Vagina (tissue), 2 donors: ENCODE measurements around the gene FBXL7.

Experiments used
- POLR2A ChIP-seq, 2 donors: fragments of 450-650 bp; IDR thresholded peaks; one replicate each; pipeline ENCODE4 v1.6.1; 2017; ENCODE audit warnings: antibody characterized with exemption in 2 of 2, mild to moderate bottlenecking in 2 of 2, moderate library complexity in 2 of 2
- POLR2AphosphoS5 ChIP-seq, 2 donors: sonication (generic); formaldehyde crosslinking; IDR thresholded peaks; one replicate each; pipeline ENCODE4 v1.9.0; 2017; ENCODE audit warnings: antibody characterized with exemption in 2 of 2, mild to moderate bottlenecking in 2 of 2, low read depth in 1 of 2; ENCODE audit not compliant: insufficient read depth in 1 of 2
- TF ChIP-seq, protein P1 (sequence below), 3 experiments: fragments of 450-650 bp in 2 of 3; fragments of 200-600 bp in 1 of 3; sonication (generic) in 1 of 3; IDR thresholded peaks; one replicate each; pipeline ENCODE4 v1.5.1; 2017 to 2019; ENCODE audit warnings: antibody characterized with exemption in 3 of 3, mild to moderate bottlenecking in 2 of 3, moderate library complexity in 2 of 3

DNA sequence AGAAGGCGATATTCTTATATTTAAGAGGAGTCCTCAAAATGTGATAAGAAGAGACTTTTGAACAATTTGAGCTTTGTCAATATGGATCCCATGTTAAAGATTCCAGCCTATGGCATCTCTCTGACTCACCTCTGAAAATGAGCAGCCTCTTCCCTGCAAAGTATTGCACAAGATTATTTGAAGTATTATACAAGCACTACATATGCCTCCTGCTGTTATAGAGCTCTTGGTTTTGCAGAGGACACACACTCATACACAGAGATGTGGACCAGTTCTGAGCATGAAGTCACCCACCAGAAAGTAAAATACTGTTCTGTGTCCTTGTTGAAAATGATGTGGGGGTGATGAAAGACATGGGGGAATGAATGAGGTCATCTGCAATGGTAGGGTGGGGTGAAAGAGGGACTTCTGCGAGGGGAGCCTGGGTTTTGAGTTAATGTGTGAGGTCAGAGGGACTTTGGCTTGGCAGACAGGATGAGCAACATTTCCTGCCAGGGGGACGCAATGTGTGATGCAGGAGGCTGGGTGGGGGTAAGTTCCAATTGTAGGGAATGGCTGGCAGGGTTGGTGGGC is 25.8 kb downstream of the FBXL7 start:
- TF ChIP-seq, protein P1, sequence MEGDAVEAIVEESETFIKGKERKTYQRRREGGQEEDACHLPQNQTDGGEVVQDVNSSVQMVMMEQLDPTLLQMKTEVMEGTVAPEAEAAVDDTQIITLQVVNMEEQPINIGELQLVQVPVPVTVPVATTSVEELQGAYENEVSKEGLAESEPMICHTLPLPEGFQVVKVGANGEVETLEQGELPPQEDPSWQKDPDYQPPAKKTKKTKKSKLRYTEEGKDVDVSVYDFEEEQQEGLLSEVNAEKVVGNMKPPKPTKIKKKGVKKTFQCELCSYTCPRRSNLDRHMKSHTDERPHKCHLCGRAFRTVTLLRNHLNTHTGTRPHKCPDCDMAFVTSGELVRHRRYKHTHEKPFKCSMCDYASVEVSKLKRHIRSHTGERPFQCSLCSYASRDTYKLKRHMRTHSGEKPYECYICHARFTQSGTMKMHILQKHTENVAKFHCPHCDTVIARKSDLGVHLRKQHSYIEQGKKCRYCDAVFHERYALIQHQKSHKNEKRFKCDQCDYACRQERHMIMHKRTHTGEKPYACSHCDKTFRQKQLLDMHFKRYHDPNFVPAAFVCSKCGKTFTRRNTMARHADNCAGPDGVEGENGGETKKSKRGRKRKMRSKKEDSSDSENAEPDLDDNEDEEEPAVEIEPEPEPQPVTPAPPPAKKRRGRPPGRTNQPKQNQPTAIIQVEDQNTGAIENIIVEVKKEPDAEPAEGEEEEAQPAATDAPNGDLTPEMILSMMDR (IDR thresholded peaks at IDR 0.05): no peak
- TF ChIP-seq POLR2A (IDR thresholded peaks at IDR 0.05) (no peak), POLR2AphosphoS5 (IDR thresholded peaks at IDR 0.05; ENCODE audit: insufficient read depth in 1 of 2, low read depth in 1 of 2) (no peak)
